Epithelial cell of proximal tubule (primary cell): ENCODE data around the gene TENM4. TPM values are rescaled to one million over a fixed set of nuclear protein-coding genes. Genes with fewer than 3 reads are reported as not detected.
A peak's percentile ranks its signal among the peaks of the same experiment; 100 is the strongest.

Experiments used
- DNase-seq: peaks from one replicate; pipeline ENCODE4 v3.0.0-alpha.2; 2011; ENCODE audit warnings: low read depth
- H3K4me3 ChIP-seq: 2 replicates; pipeline ENCODE4 v1.5.1; 2011; ENCODE audit warnings: low read depth, mild to moderate bottlenecking, low read length
- total RNA-seq: library from RNA; depleted of rRNA; stranded (reverse); fragments of >200 nt; gene quantifications from 2 replicates; pipeline ENCODE4 v1.2.3, GENCODE V29; 2015
- TF ChIP-seq, protein P1 (sequence below): conservative IDR thresholded peaks from 2 replicates; pipeline ENCODE4 v1.5.1; 2012; ENCODE audit warnings: low read depth, mild to moderate bottlenecking, low read length

TENM4 gene
- total RNA-seq, 1 donor from 2014 or later = 22.2 TPM

DNA sequence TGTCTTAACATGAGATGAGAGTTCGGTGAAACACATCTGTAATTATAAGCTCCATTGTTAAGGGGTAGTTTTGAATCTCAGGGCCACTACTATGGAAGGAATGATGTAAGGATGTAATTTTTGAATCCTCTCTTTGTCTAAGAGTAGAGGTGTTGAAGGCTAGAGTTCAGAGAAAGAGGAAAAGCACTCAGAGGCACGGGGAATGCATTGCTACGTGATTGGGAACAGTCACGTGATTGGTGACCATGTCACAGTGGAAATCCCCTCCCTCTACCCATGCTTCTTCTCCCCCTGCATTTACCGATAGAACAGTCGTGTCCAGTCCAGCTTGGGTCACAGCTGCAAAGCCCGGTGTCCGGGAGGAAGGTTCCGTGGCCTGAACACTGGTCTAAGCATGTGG, 635.8 kb downstream of the TENM4 start:
- no peak for DNase-seq
- no peak overlapping the region for H3K4me3 ChIP-seq
- TF ChIP-seq, protein P1, sequence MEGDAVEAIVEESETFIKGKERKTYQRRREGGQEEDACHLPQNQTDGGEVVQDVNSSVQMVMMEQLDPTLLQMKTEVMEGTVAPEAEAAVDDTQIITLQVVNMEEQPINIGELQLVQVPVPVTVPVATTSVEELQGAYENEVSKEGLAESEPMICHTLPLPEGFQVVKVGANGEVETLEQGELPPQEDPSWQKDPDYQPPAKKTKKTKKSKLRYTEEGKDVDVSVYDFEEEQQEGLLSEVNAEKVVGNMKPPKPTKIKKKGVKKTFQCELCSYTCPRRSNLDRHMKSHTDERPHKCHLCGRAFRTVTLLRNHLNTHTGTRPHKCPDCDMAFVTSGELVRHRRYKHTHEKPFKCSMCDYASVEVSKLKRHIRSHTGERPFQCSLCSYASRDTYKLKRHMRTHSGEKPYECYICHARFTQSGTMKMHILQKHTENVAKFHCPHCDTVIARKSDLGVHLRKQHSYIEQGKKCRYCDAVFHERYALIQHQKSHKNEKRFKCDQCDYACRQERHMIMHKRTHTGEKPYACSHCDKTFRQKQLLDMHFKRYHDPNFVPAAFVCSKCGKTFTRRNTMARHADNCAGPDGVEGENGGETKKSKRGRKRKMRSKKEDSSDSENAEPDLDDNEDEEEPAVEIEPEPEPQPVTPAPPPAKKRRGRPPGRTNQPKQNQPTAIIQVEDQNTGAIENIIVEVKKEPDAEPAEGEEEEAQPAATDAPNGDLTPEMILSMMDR = no peak

DNA sequence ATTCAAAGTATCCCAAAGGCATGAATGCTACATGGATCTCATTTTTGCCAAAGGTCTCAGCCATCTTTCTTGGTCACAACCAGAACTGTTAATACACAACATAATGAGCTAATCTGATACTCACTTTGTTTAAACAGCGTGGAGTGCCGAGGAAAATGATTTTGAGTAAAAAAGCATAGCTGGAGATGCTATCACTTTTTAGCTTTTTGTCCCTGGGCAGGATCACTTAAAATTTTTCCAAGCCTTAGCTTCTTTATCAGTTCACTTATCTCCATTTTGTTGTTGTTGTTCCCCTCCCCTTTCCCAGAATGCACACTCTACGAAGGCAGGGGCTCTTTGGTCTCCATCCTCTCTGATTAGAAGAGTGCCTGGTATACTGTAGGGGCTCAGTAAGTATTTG, 636.8 kb downstream of the TENM4 start:
- no peak overlapping the region for H3K4me3 ChIP-seq
- no peak for DNase-seq
- TF ChIP-seq, protein P1 = no peak

DNA sequence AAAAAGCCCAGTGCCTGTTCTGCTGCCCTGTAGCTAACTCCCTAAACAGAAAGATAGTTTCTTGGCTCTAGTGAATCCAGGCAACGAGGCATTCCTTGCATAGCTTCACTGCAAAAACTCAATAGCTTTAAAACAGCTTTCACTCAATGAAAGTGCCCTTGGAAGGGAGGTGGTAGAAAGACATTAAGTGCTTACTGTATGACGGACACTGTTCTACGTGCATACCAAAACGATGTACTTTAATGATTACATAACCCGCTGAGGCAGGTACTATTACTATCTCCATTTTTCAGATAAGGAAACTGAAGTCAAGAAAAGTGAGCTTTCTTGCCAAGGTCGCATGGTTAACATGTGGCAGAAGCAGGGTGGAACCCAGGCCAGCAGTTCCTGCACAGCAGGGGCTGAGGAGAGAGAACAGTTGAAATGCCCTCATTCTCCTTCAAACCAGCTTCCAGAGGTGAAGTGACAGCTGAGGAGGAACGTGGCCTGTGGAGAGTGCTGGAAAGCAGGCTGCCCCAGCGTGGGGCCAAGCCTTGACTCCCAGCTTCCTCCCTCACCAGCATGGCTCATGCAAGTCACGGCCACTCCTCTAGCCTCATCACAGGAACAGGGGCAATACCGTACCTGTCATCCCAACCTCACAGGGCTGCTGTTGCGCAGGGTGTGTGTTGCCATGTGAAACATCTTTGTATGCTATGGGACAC, 638.6 kb downstream of the TENM4 start:
- H3K4me3 ChIP-seq = no peak overlapping the region
- TF ChIP-seq, protein P1 = no peak
- no peak for DNase-seq

DNA sequence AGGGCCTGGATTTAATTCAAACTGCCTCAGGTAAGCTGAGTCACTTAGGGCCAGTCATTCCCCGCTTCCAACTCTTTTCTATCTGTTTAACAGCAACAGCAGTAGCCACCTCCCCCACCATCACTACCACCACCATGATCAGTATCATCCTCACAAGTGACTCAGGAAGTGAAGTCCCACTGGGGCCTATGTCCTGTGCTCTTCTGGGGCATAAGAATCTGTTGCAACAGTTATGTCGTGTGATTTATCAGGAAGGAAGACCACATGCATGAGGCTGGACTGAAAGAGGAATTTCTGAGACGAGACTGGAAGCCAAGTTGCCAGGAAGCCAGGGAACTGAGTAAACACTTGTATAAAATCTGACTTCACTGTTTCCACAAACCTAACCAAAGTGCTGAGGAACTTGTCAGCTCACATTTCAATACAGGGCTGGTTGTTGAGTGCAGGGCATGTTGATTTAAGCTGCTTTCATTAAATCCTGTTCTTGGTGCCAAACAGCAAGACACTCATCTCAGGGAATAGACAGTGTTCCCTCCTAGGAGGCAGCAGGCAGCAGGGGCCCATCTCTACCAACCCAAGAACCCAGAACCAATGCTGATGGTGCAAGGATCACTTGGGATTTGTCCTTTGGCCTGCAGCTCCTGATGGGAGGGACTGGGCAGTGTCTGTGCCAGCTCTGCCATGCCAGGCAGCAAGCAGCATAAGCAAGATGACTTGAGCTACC, 639.5 kb downstream of the TENM4 start:
- peak; percentile 40 for DNase-seq
- H3K4me3 ChIP-seq = no peak overlapping the region

GRCh38 chr11:78800756-78801155, 640.1 kb downstream of the TENM4 start:
- DNase-seq = no peak
- TF ChIP-seq, protein P1 = no peak
- no peak overlapping the region for H3K4me3 ChIP-seq

More for the DNA sequence above, 639.5 kb downstream of the TENM4 start:
- TF ChIP-seq, protein P1 = no peak

DNA sequence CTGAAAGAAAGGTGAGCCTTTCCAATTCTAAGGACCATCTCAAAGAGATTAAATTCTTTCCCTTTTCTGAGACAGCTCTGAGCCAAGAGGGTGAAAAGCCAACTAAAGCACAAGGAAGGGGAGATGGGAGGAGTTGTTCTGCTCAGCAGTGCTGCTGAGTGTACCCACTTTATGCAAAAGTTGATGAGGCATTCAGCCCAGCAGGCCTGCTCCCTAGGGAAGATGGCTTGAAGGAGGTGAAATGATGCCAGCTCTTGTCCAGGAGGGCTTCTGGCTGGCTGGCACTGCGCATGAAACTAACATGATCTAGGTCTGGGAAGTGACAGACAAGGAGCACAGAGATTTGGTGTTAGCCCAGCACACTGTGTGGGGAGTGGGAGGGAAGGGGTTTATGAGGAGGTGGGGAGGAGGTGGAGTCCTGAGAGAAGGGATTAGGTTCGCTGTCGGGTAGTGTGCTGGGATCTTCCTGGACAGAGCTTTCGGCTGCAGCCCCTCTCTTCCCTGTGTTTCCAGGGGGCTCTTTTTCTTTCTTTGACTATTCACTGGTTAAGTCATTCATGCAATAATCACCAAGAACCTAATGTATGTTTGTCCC, 640.6 kb downstream of the TENM4 start:
- DNase-seq = no peak
- no peak overlapping the region for H3K4me3 ChIP-seq
- TF ChIP-seq, protein P1 = no peak
